Right ventricle myocardium inferior (tissue), 1 donor: Measurements from ENCODE around the gene KCTD7. TPM values are rescaled to one million over a fixed set of nuclear protein-coding genes. Genes with fewer than 3 reads are reported as not detected.
"Not testable (repeated sequence)": the region's sequence is repeated elsewhere in the genome, so short reads cannot be mapped to it uniquely, and the experiment has no call there.

Experiments used
- ATAC-seq: fragments of 200-7000 bp; cut with Tn5 transposase; one replicate; pipeline ENCODE4 v1.9.1; 2020; ENCODE audit warnings: mild to moderate bottlenecking, moderate library complexity
- DNase-seq: peaks from one replicate; pipeline ENCODE4 v3.0.0; 2021; ENCODE audit errors: missing footprints
- intact Hi-C: fragments of 100-400 bp; cut with DNase I; formaldehyde crosslinking; loops from one replicate; pipeline ENCODE4 v1.11.0; 2022
- total RNA-seq: library from RNA; stranded (reverse); fragmentation: NEBNext Ultra II Directional; extraction: Animal tissue kit (Norgen Biotek cat#: 25700); gene quantifications from one replicate; pipeline ENCODE4 v1.2.1, GENCODE V29; 2021
- donor health status: DM: no; HTN: yes; CAD: no; lungs with severe emphysema.

The KCTD7 gene
- total RNA-seq, 1 donor from 2014 or later = 7.8 TPM

DNA sequence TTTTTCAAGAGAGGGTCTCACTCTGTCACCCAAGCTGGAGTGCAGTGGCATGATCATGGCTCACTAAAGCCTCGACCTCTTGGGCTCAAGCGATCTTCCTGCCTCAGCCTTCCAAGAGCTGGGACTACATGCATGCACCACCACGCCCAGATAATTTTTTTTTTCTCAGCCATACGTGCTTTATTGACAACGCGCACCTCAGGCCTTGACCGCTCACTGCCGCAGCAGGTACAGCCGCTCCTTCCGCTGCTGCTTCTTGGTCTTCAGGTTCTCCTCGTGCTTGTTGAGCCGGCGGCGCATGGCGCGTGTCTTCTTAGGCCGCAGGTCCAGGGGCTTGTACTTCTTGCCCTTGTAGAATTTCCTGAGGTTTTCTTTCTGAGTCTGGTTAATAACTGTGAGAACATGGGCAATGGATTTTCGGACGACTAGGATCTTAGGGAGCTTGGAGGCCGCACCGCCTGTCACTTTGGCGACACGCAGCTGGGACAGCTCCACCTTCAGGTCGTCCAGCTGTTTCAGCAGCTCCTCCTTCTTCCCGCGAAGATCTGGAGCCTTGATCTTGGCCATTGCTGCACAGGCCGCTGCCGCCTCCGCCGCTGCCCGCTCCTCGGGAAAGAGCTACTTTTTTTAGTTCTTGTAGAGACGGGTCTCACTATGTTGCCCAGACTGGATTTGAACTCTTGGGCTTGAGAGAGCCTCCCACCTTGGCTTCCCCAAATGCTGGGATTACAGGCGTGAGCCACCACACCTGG lies 22.0 kb upstream of the KCTD7 start:
- not testable (repeated sequence) for ATAC-seq

DNA sequence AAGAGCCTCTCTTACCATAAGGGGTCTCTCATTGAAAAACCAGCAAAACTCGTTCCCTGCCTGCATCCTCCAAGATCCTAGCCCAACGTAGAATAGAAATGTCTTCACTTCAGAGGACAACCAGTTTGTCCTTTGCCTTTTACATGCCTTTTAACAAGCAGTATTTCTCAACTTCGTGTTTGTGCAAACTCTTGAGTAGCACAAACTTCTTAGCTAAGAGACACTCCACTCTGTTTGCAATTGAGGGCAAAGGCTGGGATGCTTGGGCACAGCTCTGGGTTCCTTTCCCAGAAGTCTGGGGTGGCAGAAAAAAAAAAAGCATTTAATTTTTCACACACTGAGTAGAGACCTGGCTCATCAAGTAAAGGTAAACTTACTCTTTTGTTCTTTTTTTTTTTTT lies 19.5 kb upstream of the KCTD7 start:
- no peak for ATAC-seq

More for the DNA sequence above, 22.0 kb upstream of the KCTD7 start:
- intact Hi-C loops, DNase-seq: not testable (repeated sequence)

GRCh38 chr7:66614596-66614995 lies 14.1 kb upstream of the KCTD7 start:
- intact Hi-C loops, DNase-seq: not testable (repeated sequence)

More for the DNA sequence above, 19.5 kb upstream of the KCTD7 start:
- intact Hi-C loops = no loop called here
- no peak for DNase-seq

DNA sequence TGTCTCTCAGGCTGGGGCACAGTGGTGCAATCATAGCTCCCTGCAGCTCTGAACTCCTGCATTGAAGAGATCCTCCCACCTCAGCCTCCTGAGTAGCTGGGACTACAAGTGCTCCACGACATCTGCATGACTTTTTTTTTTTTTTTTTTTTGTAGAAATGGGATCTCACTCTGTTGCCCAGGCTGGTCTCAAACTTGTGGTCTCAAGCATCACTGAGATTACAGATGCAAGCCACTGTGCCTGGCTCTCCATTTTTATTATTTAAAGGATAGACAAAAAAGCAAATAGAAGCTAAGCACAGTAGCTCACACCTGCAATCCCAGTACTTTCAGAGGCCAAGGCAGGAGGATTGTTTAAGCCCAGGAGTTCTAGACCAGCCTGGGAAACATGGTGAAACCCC lies 13.0 kb upstream of the KCTD7 start:
- intact Hi-C loops = no loop called here
- ATAC-seq (no peak), DNase-seq (no peak)

More at GRCh38 chr7:66614596-66614995, 14.1 kb upstream of the KCTD7 start:
- not testable (repeated sequence) for ATAC-seq

- ATAC-seq (no peak), DNase-seq (no peak)
- intact Hi-C loops = no loop called here
Measured at GRCh38 chr7:66617295-66617694, 11.4 kb upstream of the KCTD7 start.

GRCh38 chr7:66619341-66619948 lies 9.2 kb upstream of the KCTD7 start:
- ATAC-seq, intact Hi-C loops, DNase-seq: not testable (repeated sequence)

- ATAC-seq (no peak), DNase-seq (no peak)
- intact Hi-C loops = loop anchor here (5.0 to 10.0 kb wide), 2 partner anchors 69 to 218 kb away; no protein-coding TSS in a partner anchor
Measured at GRCh38 chr7:66626331-66626934, 2.2 kb upstream of the KCTD7 start.

DNA sequence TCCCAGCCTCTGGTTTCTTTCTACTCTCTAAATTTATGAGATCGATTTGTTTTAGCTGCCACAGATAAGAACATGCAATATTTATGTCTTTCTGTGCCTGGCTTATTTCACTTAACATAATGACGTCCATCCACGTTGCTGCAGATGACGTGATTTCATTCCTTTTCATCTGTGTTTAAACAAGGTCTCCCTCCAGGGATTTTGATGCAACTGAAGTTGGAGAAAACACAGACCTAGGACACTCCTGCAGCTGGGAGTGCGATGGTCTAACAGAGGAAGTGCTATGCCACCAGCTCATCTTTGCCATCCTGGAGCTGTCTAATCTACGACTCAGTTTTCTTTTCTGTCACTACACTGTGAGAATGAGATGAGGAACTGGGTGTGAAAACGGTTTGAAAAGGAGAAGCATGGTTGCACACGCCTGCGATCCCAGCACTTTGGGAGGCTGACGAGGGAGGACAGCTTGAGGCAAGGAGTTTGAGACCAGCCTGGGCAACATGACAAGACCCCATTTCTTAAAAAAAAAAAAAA lies 1.5 kb upstream of the KCTD7 start:
- DNase-seq (no peak), ATAC-seq (no peak)
- intact Hi-C loops = loop anchor here (5.0 to 10.0 kb wide), 2 partner anchors 70 to 218 kb away; no protein-coding TSS in a partner anchor

GRCh38 chr7:66627881-66628360 lies 760 bp upstream of the KCTD7 start:
- intact Hi-C loops = loop anchor here (2.0 to 10.0 kb wide), 4 partner anchors 27 to 217 kb away; no protein-coding TSS in a partner anchor
- DNase-seq = peak; percentile 67

DNA sequence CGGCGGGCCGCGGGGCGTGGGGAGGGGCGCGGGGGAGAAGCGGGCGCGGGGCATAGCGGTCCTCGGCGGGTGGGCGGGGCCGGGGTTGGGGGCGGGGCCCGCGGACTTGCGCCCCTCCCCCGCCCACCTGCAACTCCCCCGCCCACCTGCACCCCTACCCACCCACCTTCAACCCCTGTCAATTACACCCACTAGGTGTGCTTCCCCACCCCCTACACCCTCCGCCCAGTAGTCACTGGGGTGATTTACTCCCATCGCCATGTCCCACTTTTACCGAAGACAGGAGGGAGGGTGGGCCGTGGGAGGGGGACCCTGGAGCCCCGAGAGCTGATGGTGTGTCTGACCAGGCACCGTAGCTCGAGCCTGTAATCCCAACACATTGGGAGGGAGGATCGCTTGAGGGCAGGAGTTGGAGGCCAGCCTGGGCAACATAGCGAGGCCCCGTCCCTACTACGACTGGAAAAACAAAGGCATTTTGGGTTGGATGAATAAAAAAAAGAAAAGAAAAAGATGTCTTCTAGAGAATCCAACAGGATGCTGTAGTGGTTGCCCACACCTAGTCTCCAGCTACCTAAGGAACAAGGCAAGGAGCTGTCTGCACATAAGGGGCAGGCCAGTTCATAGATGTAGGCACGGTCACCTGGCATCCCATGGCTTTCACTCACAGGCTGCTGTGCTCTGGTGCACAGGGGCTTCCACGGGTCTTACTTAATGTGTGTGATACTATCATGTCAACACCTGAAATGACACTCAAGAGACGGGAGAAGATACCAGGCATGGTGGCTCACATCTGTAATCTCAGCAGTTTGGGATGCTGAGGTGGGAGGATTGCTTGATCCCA lies 761 bp downstream of the KCTD7 start:
- intact Hi-C loops = loop anchor here (2.0 to 10.0 kb wide), 4 partner anchors 25 to 215 kb away; no protein-coding TSS in a partner anchor
- ATAC-seq (peak; percentile 20), DNase-seq (peak; percentile 69)

More at GRCh38 chr7:66627881-66628360, 760 bp upstream of the KCTD7 start:
- peak; percentile 20 for ATAC-seq

- intact Hi-C loops = no loop called here
- DNase-seq = no peak
- no peak for ATAC-seq
Measured at GRCh38 chr7:66630531-66630930, 1.9 kb downstream of the KCTD7 start.

DNA sequence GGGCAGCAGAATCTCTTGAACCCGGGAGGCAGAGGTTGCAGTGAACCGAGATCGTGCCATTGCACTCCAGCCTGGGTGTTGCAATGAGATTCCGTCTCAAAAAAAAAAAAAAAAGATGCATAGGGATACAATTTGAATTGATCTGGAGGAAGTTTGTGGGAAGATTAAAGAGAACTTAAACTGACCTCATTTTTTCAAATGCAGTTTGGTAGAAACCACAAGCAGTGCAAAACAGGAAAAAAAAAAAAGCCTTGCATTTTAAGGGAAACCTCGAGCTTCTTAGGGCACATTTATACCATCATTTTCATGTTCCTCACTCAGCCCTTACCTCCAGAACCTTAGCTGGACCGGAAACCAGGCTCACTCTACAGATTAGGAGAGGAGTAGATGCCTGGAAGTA lies 2.8 kb downstream of the KCTD7 start:
- intact Hi-C loops = no loop called here
- ATAC-seq (no peak), DNase-seq (no peak)

- ATAC-seq (no peak), DNase-seq (no peak)
- intact Hi-C loops = no loop called here
Measured at GRCh38 chr7:66634816-66635215, 6.1 kb downstream of the KCTD7 start.

GRCh38 chr7:66635322-66635981 lies 6.8 kb downstream of the KCTD7 start:
- peak; percentile 55 for ATAC-seq
- intact Hi-C loops, DNase-seq: not testable (repeated sequence)

DNA sequence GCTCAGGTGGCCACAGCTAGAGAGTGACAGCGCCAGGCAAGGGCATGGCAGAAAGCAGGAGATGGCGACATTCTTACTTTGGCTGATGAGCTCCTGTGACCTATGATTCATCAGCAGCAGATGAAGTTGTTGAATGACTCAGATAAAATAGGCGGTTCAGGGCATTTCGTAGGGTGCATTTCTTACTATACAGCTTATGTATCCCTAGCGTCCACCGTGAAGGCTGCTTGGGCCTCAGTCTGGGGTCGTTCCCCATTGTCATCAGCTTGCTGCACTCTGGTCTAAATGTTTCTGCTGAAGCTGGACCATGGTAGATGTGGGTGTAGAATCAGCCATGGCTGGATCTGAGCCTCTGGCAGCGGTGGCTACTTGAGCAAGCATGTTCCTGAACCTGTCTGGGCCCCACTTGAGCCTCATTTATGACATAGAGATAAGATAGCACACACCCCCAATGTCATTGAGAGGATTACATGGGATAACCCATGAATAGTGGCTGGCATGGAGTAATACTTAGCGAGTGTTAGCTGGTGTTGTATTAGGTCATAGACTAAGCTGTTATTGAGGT lies 7.4 kb downstream of the KCTD7 start:
- DNase-seq, intact Hi-C loops: not testable (repeated sequence)
- peak; percentile 21 for ATAC-seq

GRCh38 chr7:66638309-66639099 lies 9.8 kb downstream of the KCTD7 start:
- ATAC-seq (no peak), DNase-seq (no peak)
- intact Hi-C loops = no loop called here

GRCh38 chr7:66639773-66640172 lies 11.1 kb downstream of the KCTD7 start:
- ATAC-seq (no peak), DNase-seq (no peak)
- intact Hi-C loops = no loop called here
